Measurements from ENCODE around the gene CARD19.
A peak's percentile ranks its signal among the peaks of the same experiment; 100 is the strongest.

The CARD19 gene

GRCh38 chr9:93129691-93130500, 33.9 kb downstream of the CARD19 start:
- no peak overlapping the region for H3K27ac ChIP-seq

GRCh38 chr9:93130861-93131481, 35.0 kb downstream of the CARD19 start:
- no peak overlapping the region for H3K27ac ChIP-seq
- DNase-seq (ENCODE audit: low read depth, low spot score) = no peak

More at GRCh38 chr9:93129691-93130500, 33.9 kb downstream of the CARD19 start:
- DNase-seq (ENCODE audit: low read depth, low spot score) = no peak

GRCh38 chr9:93131599-93132286, 35.7 kb downstream of the CARD19 start:
- DNase-seq (ENCODE audit: low read depth, low spot score) = no peak
- H3K27ac ChIP-seq = no peak overlapping the region

- peak overlapping the region; percentile 36 for H3K27ac ChIP-seq
- no peak for DNase-seq (ENCODE audit: low read depth, low spot score)
Observed at GRCh38 chr9:93132287-93132927, 36.4 kb downstream of the CARD19 start.

- DNase-seq (ENCODE audit: low read depth, low spot score) = no peak
Observed at GRCh38 chr9:93132946-93133680, 37.1 kb downstream of the CARD19 start.

GRCh38 chr9:93133681-93134014, 37.6 kb downstream of the CARD19 start:
- H3K27ac ChIP-seq = peak overlapping the region; percentile 36
- no peak for DNase-seq (ENCODE audit: low read depth, low spot score)

More at GRCh38 chr9:93132946-93133680, 37.1 kb downstream of the CARD19 start:
- H3K27ac ChIP-seq = peak overlapping the region; percentile 36

GRCh38 chr9:93134015-93134739, 38.2 kb downstream of the CARD19 start, which contains the start of gene NINJ1:
Gene NINJ1, minus strand, starts transcription at chr9:93134251. Its CDS starts 34 bp downstream, at chr9:93134217.
- DNase-seq (ENCODE audit: low read depth, low spot score) = no peak
- H3K27ac ChIP-seq = peak within 1 kb of the TSS; percentile 36

GRCh38 chr9:93134740-93135444, 38.9 kb downstream of the CARD19 start:
- no peak for DNase-seq (ENCODE audit: low read depth, low spot score)
- H3K27ac ChIP-seq = no peak overlapping the region

GRCh38 chr9:93136011-93136440, 40.0 kb downstream of the CARD19 start:
- H3K27ac ChIP-seq = no peak overlapping the region
- DNase-seq (ENCODE audit: low read depth, low spot score) = no peak

GRCh38 chr9:93137362-93137761, 41.3 kb downstream of the CARD19 start:
- no peak overlapping the region for H3K27ac ChIP-seq
- DNase-seq (ENCODE audit: low read depth, low spot score) = no peak

- H3K27ac ChIP-seq = no peak overlapping the region
- DNase-seq (ENCODE audit: low read depth, low spot score) = no peak
Observed at GRCh38 chr9:93138171-93138764, 42.3 kb downstream of the CARD19 start.

GRCh38 chr9:93139365-93140182, 43.6 kb downstream of the CARD19 start:
- H3K27ac ChIP-seq = no peak overlapping the region
- no peak for DNase-seq (ENCODE audit: low read depth, low spot score)

- no peak overlapping the region for H3K27ac ChIP-seq
- no peak for DNase-seq (ENCODE audit: low read depth, low spot score)
Observed at GRCh38 chr9:93141771-93142483, 45.9 kb downstream of the CARD19 start.

GRCh38 chr9:93143830-93144530, 48.0 kb downstream of the CARD19 start:
- no peak overlapping the region for H3K27ac ChIP-seq
- no peak for DNase-seq (ENCODE audit: low read depth, low spot score)

- peak; percentile 40 for DNase-seq (ENCODE audit: low read depth, low spot score)
- H3K27ac ChIP-seq = peak overlapping the region; percentile 19
Observed at GRCh38 chr9:93146696-93147095, 50.7 kb downstream of the CARD19 start.

- no peak overlapping the region for H3K27ac ChIP-seq
- no peak for DNase-seq (ENCODE audit: low read depth, low spot score)
Observed at GRCh38 chr9:93147632-93148031, 51.6 kb downstream of the CARD19 start.

Measured in epithelial cell of prostate (primary cell).